IMR-90 (cell line): ENCODE data around the gene MDM1. TPM values are rescaled to one million over a fixed set of nuclear protein-coding genes. Genes with fewer than 3 reads are reported as not detected.

Source experiments
- ATAC-seq: fragments of 200-7000 bp; cut with Tn5 transposase; 2 replicates; pipeline ENCODE4 v1.9.1; 2020; ENCODE audit warnings: low read depth, mild to moderate bottlenecking, moderate library complexity
- BruUV-seq: library from RNA; stranded (reverse); fragments of 400-500 nt; replicated peaks from 2 replicates; lab custom pipeline; 2021; lab: Mats Ljungman, UMichigan
- CTCF ChIA-PET: fragments of 300-600 bp; formaldehyde crosslinking; extraction: SDS; loops from one replicate; lab custom pipeline; 2021; ENCODE audit warnings: antibody characterized with exemption; lab: Yijun Ruan, JAX
- POLR2A ChIA-PET: fragments of 300-600 bp; sonication (Branson Sonifier 250); formaldehyde crosslinking; loops from one replicate; lab custom pipeline; 2022; ENCODE audit warnings: antibody characterized with exemption; ENCODE audit not compliant: unreplicated experiment; lab: Charles Lee
- DNase-seq: peaks from one replicate; pipeline ENCODE4 v3.0.0; 2013
- H2AFZ ChIP-seq: replicated peaks from 2 replicates; pipeline ENCODE3; 2013; ENCODE audit warnings: low read length, mild to moderate bottlenecking; ENCODE audit not compliant: poor library complexity
- H2AK5ac ChIP-seq: 2 replicates; pipeline ENCODE4 v1.6.1; 2013; ENCODE audit warnings: low read depth, low read length, inconsistent platforms
- H2AK9ac ChIP-seq: replicated peaks from 2 replicates; pipeline ENCODE3; 2013; ENCODE audit warnings: mild to moderate bottlenecking, low read depth, low read length, moderate library complexity; ENCODE audit not compliant: poor library complexity
- H2BK120ac ChIP-seq: 2 replicates; pipeline ENCODE4 v1.6.1; 2013; ENCODE audit warnings: low read depth, low read length, inconsistent platforms
- H2BK15ac ChIP-seq: 3 replicates; pipeline ENCODE4 v1.6.1; 2013; ENCODE audit warnings: low read depth, low read length, inconsistent platforms
- H2BK20ac ChIP-seq: 2 replicates; pipeline ENCODE4 v1.6.1; 2013; ENCODE audit warnings: low read depth, mild to moderate bottlenecking, inconsistent platforms, low read length, moderate library complexity
- H2BK5ac ChIP-seq: 2 replicates; pipeline ENCODE4 v1.6.1; 2013; ENCODE audit warnings: mild to moderate bottlenecking, low read depth, low read length, inconsistent platforms; ENCODE audit not compliant: poor library complexity, severe bottlenecking
- H3K14ac ChIP-seq: replicated peaks from 2 replicates; pipeline ENCODE4 v1.6.1; 2013; ENCODE audit warnings: low read depth, low read length, inconsistent platforms
- H3K18ac ChIP-seq: 2 replicates; pipeline ENCODE4 v1.6.1; 2013; ENCODE audit warnings: low read depth, low read length, control low read depth
- H3K23ac ChIP-seq: 2 replicates; pipeline ENCODE4 v1.6.1; 2013; ENCODE audit warnings: low read depth, low read length, inconsistent platforms
- H3K27ac ChIP-seq: 2 replicates; pipeline ENCODE4 v1.5.1; 2013; ENCODE audit warnings: mild to moderate bottlenecking, control low read depth, low read length; ENCODE audit not compliant: insufficient read depth
- H3K27me3 ChIP-seq: 2 replicates; pipeline ENCODE4 v1.6.1; 2013; ENCODE audit warnings: low read length; ENCODE audit not compliant: control insufficient read depth, insufficient read depth
- H3K36me3 ChIP-seq: 2 replicates; pipeline ENCODE4 v1.6.1; 2013; ENCODE audit warnings: low read length, mixed read lengths; ENCODE audit not compliant: control insufficient read depth, insufficient read depth
- H3K4ac ChIP-seq: 2 replicates; pipeline ENCODE4 v1.6.1; 2013; ENCODE audit warnings: low read depth, low read length, inconsistent platforms
- H3K4me1 ChIP-seq: 2 replicates; pipeline ENCODE4 v1.6.1; 2013; ENCODE audit warnings: low read length, mixed read lengths; ENCODE audit not compliant: control insufficient read depth, insufficient read depth
- H3K4me2 ChIP-seq: 2 replicates; pipeline ENCODE4 v1.6.1; 2013; ENCODE audit warnings: low read depth, mild to moderate bottlenecking, control low read depth, low read length, moderate library complexity
- H3K4me3 ChIP-seq: 2 replicates; pipeline ENCODE4 v1.5.1; 2013; ENCODE audit warnings: low read depth, mild to moderate bottlenecking, control low read depth, low read length, moderate library complexity; ENCODE audit not compliant: insufficient read depth
- H3K56ac ChIP-seq: 2 replicates; pipeline ENCODE4 v1.6.1; 2013; ENCODE audit warnings: low read length, inconsistent platforms; ENCODE audit not compliant: insufficient read depth; ENCODE audit errors: extremely low read depth
- H3K79me1 ChIP-seq, 2 experiments: 2 replicates each; pipeline ENCODE4 v1.6.1; 2013; ENCODE audit warnings: low read length in 2 of 2, inconsistent platforms in 1 of 2, low read depth in 1 of 2
- H3K9ac ChIP-seq: 2 replicates; pipeline ENCODE4 v1.6.1; 2013; ENCODE audit warnings: low read depth, low read length, control low read depth
- H3K9me1 ChIP-seq: 2 replicates; pipeline ENCODE4 v1.6.1; 2013; ENCODE audit warnings: low read length, inconsistent platforms; ENCODE audit not compliant: insufficient read depth
- H3K9me3 ChIP-seq: 2 replicates; pipeline ENCODE4 v1.6.1; 2013; ENCODE audit warnings: low read length; ENCODE audit not compliant: control insufficient read depth, insufficient read depth
- H4K20me1 ChIP-seq: 2 replicates; pipeline ENCODE4 v1.6.1; 2013; ENCODE audit warnings: low read length, inconsistent platforms; ENCODE audit not compliant: insufficient read depth
- H4K5ac ChIP-seq: 2 replicates; pipeline ENCODE4 v1.6.1; 2013; ENCODE audit warnings: mild to moderate bottlenecking, low read depth, low read length, control low read depth
- H4K8ac ChIP-seq, 2 experiments: 2 replicates each; pipeline ENCODE4 v1.6.1; 2013; ENCODE audit warnings: low read depth in 2 of 2, low read length in 2 of 2, control low read depth in 1 of 2, inconsistent platforms in 1 of 2
- H4K91ac ChIP-seq: 2 replicates; pipeline ENCODE4 v1.6.1; 2013; ENCODE audit warnings: low read depth, low read length, inconsistent platforms; ENCODE audit not compliant: insufficient read depth
- MAFK ChIP-seq: IDR thresholded peaks from 2 replicates; pipeline ENCODE4 v1.6.1; 2012; ENCODE audit warnings: low read depth, low read length, improper control_type of control experiment
- POLR2A ChIP-seq: IDR thresholded peaks from 2 replicates; pipeline ENCODE4 v1.6.1; 2012; ENCODE audit warnings: mild to moderate bottlenecking, low read depth, low read length
- WGBS, 2 experiments: methylation state at CpG; one replicate each; pipeline versions ENCODE4 v1.1.5 to v1.1.7; 2013; ENCODE audit warnings: missing lambda C conversion rate in 2 of 2; ENCODE audit not compliant: insufficient read length in 1 of 2; ENCODE audit errors: extremely low coverage in 2 of 2; 5-methylcytosine and 5-hydroxymethylcytosine counted together
- dilution Hi-C: fragments of 300-500 bp; cut with HindIII; formaldehyde crosslinking; loops from one replicate; pipeline ENCODE4 v1.14.3; 2018; ENCODE audit warnings: low sequenced_read_pairs; ENCODE audit not compliant: unreplicated experiment
- in situ Hi-C: fragments of 300-500 bp; cut with MboI; formaldehyde crosslinking; loops from 3 replicates; pipeline ENCODE4 v1.14.3; 2019; ENCODE audit warnings: low sequenced_read_pairs, inconsistent platforms, mixed read lengths
- intact Hi-C: fragments of 100-400 bp; cut with micrococcal nuclease; formaldehyde crosslinking; loops from 2 replicates; pipeline ENCODE4 v1.10.0; 2022
- polyA plus RNA-seq, 3 experiments: library from polyadenylated mRNA; depleted of rRNA; stranded (reverse); fragments of >200 nt; gene quantifications; 2 replicates each; pipeline ENCODE4 v1.2.3, GENCODE V29; 2012; ENCODE audit warnings: low replicate concordance in 1 of 3
- total RNA-seq: library from RNA; depleted of rRNA; stranded (reverse); fragments of >200 nt; gene quantifications from 2 replicates; pipeline ENCODE4 v1.2.3, GENCODE V29; 2012

The MDM1 gene
- total and polyA plus RNA-seq, 2 of the 4 experiments (the other 2 are of a cell fraction), result 5.6 to 5.7 TPM

- peak overlapping the region; percentile 9; the same call in 1 of the 2 replicates for H2BK20ac ChIP-seq
- BruUV-seq, result no TSS peak
- H2AK5ac ChIP-seq, result no peak overlapping the region
- peak overlapping the region; percentile 37; the same call in 1 of the 2 replicates for H3K14ac ChIP-seq
- no peaks in the 10 kb centered on the region for H3K9me3 ChIP-seq
- in situ Hi-C loops, result no loop called here
- H3K4me3 ChIP-seq, result no peak overlapping the region
- H2BK15ac ChIP-seq, result no peak overlapping the region
- no peak overlapping the region for H2AK9ac ChIP-seq
- WGBS, 2 experiments, result no CpG with 5 or more reads among the region's 7 CpGs
- H3K36me3 ChIP-seq, result no peaks in the 10 kb centered on the region
- peak overlapping the region; percentile 53 for H2BK5ac ChIP-seq
- TF ChIP-seq POLR2A, result no peak
- peak; percentile 13; the same call in 1 of the 2 replicates for TF ChIP-seq MAFK
- no peaks in the 10 kb centered on the region for H3K79me1 ChIP-seq
- H3K18ac ChIP-seq, result peak overlapping the region; percentile 80
- H2AFZ ChIP-seq, result no peak overlapping the region
- intact Hi-C loops, result no loop called here
- H3K4me2 ChIP-seq, result no peak overlapping the region
- no peaks in the 10 kb centered on the region for H4K20me1 ChIP-seq
- no peak overlapping the region for H3K9ac ChIP-seq
- peak overlapping the region; percentile 26; the same call in 1 of the 2 replicates for H4K91ac ChIP-seq
- H3K9me1 ChIP-seq, result no peaks in the 10 kb centered on the region
- H3K27ac ChIP-seq, result peak overlapping the region; percentile 69; the same call in 1 of the 2 replicates
- H3K4me1 ChIP-seq, result peaks cover 13% of the 10 kb centered on the region
- H3K56ac ChIP-seq, result no peak overlapping the region
- peak overlapping the region; percentile 22; the same call in 1 of the 2 replicates for H2BK120ac ChIP-seq
- H4K5ac ChIP-seq, result peak overlapping the region; percentile 84
- peak overlapping the region in 1 of 2 experiments; percentile 40; a peak in 1 of 4 replicates for H4K8ac ChIP-seq
- H3K4ac ChIP-seq, result no peak overlapping the region
- DNase-seq (peak; percentile 26), ATAC-seq (no peak)
- no peak overlapping the region for H3K23ac ChIP-seq
- H3K27me3 ChIP-seq, result no peaks in the 10 kb centered on the region
- dilution Hi-C loops, result no loop called here
- ChIA-PET CTCF (no interaction called here), POLR2A (no interaction called here)
Measured at GRCh38 chr12:68264158-68264855, 67.9 kb downstream of the MDM1 start.
